ENCODE measurements around the gene MAP3K21. TPM values are rescaled to one million over a fixed set of nuclear protein-coding genes. Genes with fewer than 3 reads are reported as not detected.

Gene MAP3K21
- polyA plus RNA-seq, 3 donors = 0.38 to 2.7 (median 0.59) TPM

DNA sequence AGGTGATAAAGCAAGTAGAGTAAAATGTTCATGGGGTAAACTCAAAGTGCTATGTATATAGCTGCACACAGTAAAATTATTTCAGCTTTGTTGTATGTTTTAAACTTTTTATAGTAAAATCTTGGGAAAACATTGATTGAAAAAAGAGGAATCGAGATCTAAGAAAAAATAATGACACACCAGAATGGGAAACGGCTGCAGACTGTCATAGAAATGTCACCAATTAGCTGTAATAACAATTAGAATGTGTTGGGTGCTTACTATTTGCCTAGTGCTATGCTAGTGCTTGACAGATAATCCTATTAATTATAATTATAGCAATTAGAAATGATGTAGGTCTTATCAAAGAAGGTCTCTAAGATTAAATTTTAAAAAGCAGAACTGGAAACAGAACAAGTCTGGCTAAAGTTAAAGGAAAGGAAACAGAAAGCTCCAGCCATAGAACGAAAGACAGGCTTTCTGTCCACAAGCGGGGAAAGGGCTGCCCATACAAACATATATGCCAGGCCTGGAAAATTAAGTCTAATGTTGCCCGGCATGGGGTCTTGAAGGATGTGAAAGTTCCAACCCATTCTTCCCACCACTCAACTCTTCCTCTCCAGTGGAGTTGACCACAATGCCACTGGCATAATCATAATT is 37.0 kb upstream of the MAP3K21 start:
- peaks cover 11% of the 10 kb centered on the region for H3K79me2 ChIP-seq (ENCODE audit: insufficient read depth, low read length)
- H4K20me1 ChIP-seq (ENCODE audit: insufficient read depth, low read length) = no peaks in the 10 kb centered on the region
- Mint-ChIP-seq H3K9me3 (peaks cover 0 to 2% (median 0%) of the 10 kb centered on the region in 7 donors), H3K27me3 (ENCODE audit: low read depth in 3 of 3) (peaks cover 0 to 3% (median 3%) of the 10 kb centered on the region in 3 donors), H3K4me1 (peaks cover 36% of the 10 kb centered on the region), H3K4me3 (peak overlapping the region; percentile 47 to 79), H3K36me3 (peaks cover 4 to 9% of the 10 kb centered on the region in 2 donors), H3K27ac (peak overlapping the region; percentile 85 to 93 (median 89))
- peak overlapping the region; percentile 73 to 86 for H3K27ac ChIP-seq (ENCODE audit: low read depth in 1 of 2, low read length in 2 of 2)
- peak overlapping the region; percentile 14 to 62 (median 37) for H3K4me3 ChIP-seq (replicated peaks in 1 of 3; ENCODE audit: low read depth in 2 of 3, low read length in 3 of 3)
- H3K36me3 ChIP-seq (replicated peaks in 1 of 2; ENCODE audit: control insufficient read depth in 1 of 2, insufficient read depth in 2 of 2, low read length in 2 of 2) = no peaks in the 10 kb centered on the region
- H3K4me1 ChIP-seq (ENCODE audit: control insufficient read depth in 1 of 2, insufficient read depth in 2 of 2, low read length in 2 of 2) = peaks cover 28 to 41% of the 10 kb centered on the region in 2 donors
- H3K9me3 ChIP-seq (replicated peaks in 1 of 2; ENCODE audit: control insufficient read depth in 1 of 2, insufficient read depth in 1 of 2, low read length in 2 of 2) = no peaks in the 10 kb centered on the region
- 0% methylated on average over 1 of the region's 5 CpGs for WGBS (ENCODE audit: insufficient coverage)
- H3K4me2 ChIP-seq (replicated peaks; ENCODE audit: extremely low read depth, low read length, poor library complexity, severe bottlenecking) = peak overlapping the region; percentile 60
- peak overlapping the region; percentile 19 for H3K9ac ChIP-seq (ENCODE audit: insufficient read depth, low read length, poor library complexity, severe bottlenecking)
- H2AFZ ChIP-seq (ENCODE audit: insufficient read depth, low read depth, low read length, poor library complexity, severe bottlenecking) = peak overlapping the region; percentile 26
- peak in 2 of 3 donors; percentile 12 to 23 for DNase-seq
- intact Hi-C loops (cut with micrococcal nuclease) = no loop called here
- TF ChIP-seq CTCF (IDR thresholded peaks at IDR 0.05) = no peak
- H3K27me3 ChIP-seq (ENCODE audit: control insufficient read depth in 2 of 2, insufficient read depth in 2 of 2, low read length in 2 of 2) = no peaks in the 10 kb centered on the region

DNA sequence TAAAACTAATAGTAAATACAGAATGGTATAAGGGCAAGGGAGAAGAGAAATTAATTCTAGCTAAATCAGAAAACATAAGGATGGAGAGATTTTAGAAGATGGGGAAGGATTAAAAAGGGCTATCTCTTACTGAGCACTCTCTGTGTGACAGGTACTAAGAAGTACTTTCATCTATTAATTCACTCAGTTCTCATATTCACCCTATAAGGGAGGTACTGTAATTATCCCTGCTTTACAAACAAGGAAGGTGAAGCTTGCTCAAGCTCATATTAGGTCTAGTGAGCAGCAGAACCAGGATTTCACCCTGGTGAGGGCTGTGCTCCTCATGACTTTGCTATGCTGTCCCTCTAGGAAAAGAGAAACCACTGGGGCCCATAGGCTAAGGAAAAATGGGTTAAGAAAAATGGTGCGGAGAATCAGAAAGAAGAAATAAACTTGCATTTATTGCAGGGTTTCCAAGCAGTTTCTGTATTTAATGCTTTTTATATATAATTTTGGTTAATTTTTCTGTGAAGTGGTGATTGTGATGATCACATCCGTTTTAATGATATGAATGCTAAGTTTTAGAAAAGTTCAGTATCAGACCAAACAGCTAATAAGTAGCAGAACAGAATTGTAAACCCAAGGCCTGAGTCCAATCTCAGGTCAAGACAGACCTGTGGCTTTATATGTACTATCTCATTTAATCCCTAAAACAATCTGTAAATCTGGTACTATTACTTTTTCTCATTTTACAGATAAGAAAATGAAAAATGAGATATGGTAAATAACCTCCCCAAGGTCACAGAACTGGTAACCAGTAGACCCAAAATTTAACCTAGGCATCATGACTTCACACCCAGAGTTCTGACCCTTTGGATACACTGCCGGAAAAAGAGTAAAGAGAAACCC is 33.7 kb upstream of the MAP3K21 start:
- Histone ChIP-seq H3K27me3 (ENCODE audit: control insufficient read depth in 2 of 2, insufficient read depth in 2 of 2, low read length in 2 of 2) (no peaks in the 10 kb centered on the region), H2AFZ (ENCODE audit: insufficient read depth, low read depth, low read length, poor library complexity, severe bottlenecking) (no peak overlapping the region), H3K4me3 (replicated peaks in 1 of 3; ENCODE audit: low read depth in 2 of 3, low read length in 3 of 3) (no peak overlapping the region), H3K4me2 (replicated peaks; ENCODE audit: extremely low read depth, low read length, poor library complexity, severe bottlenecking) (no peak overlapping the region), H3K79me2 (ENCODE audit: insufficient read depth, low read length) (peaks cover 11% of the 10 kb centered on the region), H3K27ac (ENCODE audit: low read depth in 1 of 2, low read length in 2 of 2) (no peak overlapping the region), H3K4me1 (ENCODE audit: control insufficient read depth in 1 of 2, insufficient read depth in 2 of 2, low read length in 2 of 2) (peaks cover 34 to 47% of the 10 kb centered on the region in 2 donors), H3K9me3 (replicated peaks in 1 of 2; ENCODE audit: control insufficient read depth in 1 of 2, insufficient read depth in 1 of 2, low read length in 2 of 2) (no peaks in the 10 kb centered on the region), H3K9ac (ENCODE audit: insufficient read depth, low read length, poor library complexity, severe bottlenecking) (no peak overlapping the region), H3K36me3 (replicated peaks in 1 of 2; ENCODE audit: control insufficient read depth in 1 of 2, insufficient read depth in 2 of 2, low read length in 2 of 2) (no peaks in the 10 kb centered on the region), H4K20me1 (ENCODE audit: insufficient read depth, low read length) (no peaks in the 10 kb centered on the region)
- no peak overlapping the region for H3K4me3 Mint-ChIP-seq
- peak overlapping the region in 3 of 7 donors; percentile 22 to 55 (median 40) for H3K27ac Mint-ChIP-seq
- peaks cover 0 to 2% (median 0%) of the 10 kb centered on the region in 7 donors for H3K9me3 Mint-ChIP-seq
- no peak for DNase-seq
- intact Hi-C loops (cut with micrococcal nuclease) = no loop called here
- TF ChIP-seq CTCF (IDR thresholded peaks at IDR 0.05) = no peak
- peaks cover 42% of the 10 kb centered on the region for H3K4me1 Mint-ChIP-seq
- peaks cover 2 to 8% (median 3%) of the 10 kb centered on the region in 3 donors for H3K27me3 Mint-ChIP-seq (ENCODE audit: low read depth in 3 of 3)
- H3K36me3 Mint-ChIP-seq = peaks cover 0 to 4% of the 10 kb centered on the region in 2 donors
- WGBS (ENCODE audit: insufficient coverage) = no CpG with 5 or more reads among the region's 3 CpGs

Data from CD14-positive monocyte (primary cell).